CD14-positive monocyte (primary cell): ENCODE results near the gene ARNT2. TPM values are rescaled to one million over a fixed set of nuclear protein-coding genes. Genes with fewer than 3 reads are reported as not detected.

Experiments used
- DNase-seq, 3 donors: peaks; one replicate each; pipeline ENCODE4 v3.0.0-alpha.2; 2011 to 2022
- H2AFZ ChIP-seq: 2 replicates; pipeline ENCODE4 v1.6.0; 2012; ENCODE audit warnings: mild to moderate bottlenecking, low read depth, low read length, inconsistent platforms; ENCODE audit not compliant: insufficient read depth, poor library complexity, severe bottlenecking
- H3K27ac ChIP-seq, 2 donors: 1 replicate in 1 of 2; 2 replicates in 1 of 2; pipeline ENCODE4 v1.5.1; 2012 to 2013; ENCODE audit warnings: low read length in 2 of 2, control low read depth in 1 of 2, inconsistent platforms in 1 of 2, low read depth in 1 of 2, mild to moderate bottlenecking in 1 of 2
- H3K27me3 ChIP-seq, 2 donors: one replicate each; pipeline versions ENCODE4 v1.6.0 to v1.6.1; 2011 to 2013; ENCODE audit warnings: low read length in 2 of 2; ENCODE audit not compliant: control insufficient read depth in 2 of 2, insufficient read depth in 2 of 2
- H3K36me3 ChIP-seq, 2 donors: replicated peaks in 1 of 2; 1 replicate in 1 of 2; 2 replicates in 1 of 2; pipeline versions ENCODE4 v1.5.1 to v1.6.1; 2012 to 2013; ENCODE audit warnings: low read length in 2 of 2, control low read depth in 1 of 2, inconsistent platforms in 1 of 2, mild to moderate bottlenecking in 1 of 2; ENCODE audit not compliant: insufficient read depth in 2 of 2, control insufficient read depth in 1 of 2
- H3K4me1 ChIP-seq, 2 donors: 1 replicate in 1 of 2; 2 replicates in 1 of 2; pipeline versions ENCODE4 v1.5.1 to v1.6.1; 2012 to 2013; ENCODE audit warnings: low read length in 2 of 2, control low read depth in 1 of 2, inconsistent platforms in 1 of 2, mild to moderate bottlenecking in 1 of 2, moderate library complexity in 1 of 2; ENCODE audit not compliant: insufficient read depth in 2 of 2, control insufficient read depth in 1 of 2
- H3K4me2 ChIP-seq: replicated peaks from 2 replicates; pipeline ENCODE3; 2012; ENCODE audit warnings: low read length, moderate library complexity, mild to moderate bottlenecking; ENCODE audit not compliant: poor library complexity, severe bottlenecking; ENCODE audit errors: extremely low read depth
- H3K4me3 ChIP-seq, 3 experiments: fragments of 200-600 bp in 1 of 3; sonication (generic) in 1 of 3; replicated peaks in 1 of 3; 1 replicate in 2 of 3; 2 replicates in 1 of 3; pipeline ENCODE4 v1.5.1; 2011 to 2013; ENCODE audit warnings: low read length in 3 of 3, mild to moderate bottlenecking in 3 of 3, control low read depth in 2 of 3, low read depth in 2 of 3, inconsistent platforms in 1 of 3, moderate library complexity in 1 of 3
- H3K79me2 ChIP-seq: 2 replicates; pipeline ENCODE4 v1.6.0; 2012; ENCODE audit warnings: mild to moderate bottlenecking, control low read depth, inconsistent platforms, low read length, moderate library complexity; ENCODE audit not compliant: insufficient read depth
- H3K9ac ChIP-seq: 2 replicates; pipeline ENCODE4 v1.6.0; 2017; ENCODE audit warnings: low read length, mild to moderate bottlenecking; ENCODE audit not compliant: insufficient read depth, poor library complexity, severe bottlenecking
- H3K9me3 ChIP-seq, 2 donors: replicated peaks in 1 of 2; 1 replicate in 1 of 2; 2 replicates in 1 of 2; pipeline versions ENCODE4 v1.5.1 to v1.6.1; 2012 to 2013; ENCODE audit warnings: low read length in 2 of 2, control low read depth in 1 of 2; ENCODE audit not compliant: control insufficient read depth in 1 of 2, insufficient read depth in 1 of 2
- H4K20me1 ChIP-seq: 2 replicates; pipeline ENCODE4 v1.6.0; 2012; ENCODE audit warnings: mild to moderate bottlenecking, low read length, control low read depth, moderate library complexity; ENCODE audit not compliant: insufficient read depth
- H3K27ac Mint-ChIP-seq, 7 donors: one replicate each; pipeline ENCODE4 v1.8.0; 2020; ENCODE audit warnings: mild to moderate bottlenecking in 7 of 7, mixed read lengths in 7 of 7, moderate library complexity in 6 of 7, inconsistent platforms in 2 of 7
- H3K27me3 Mint-ChIP-seq, 3 donors: one replicate each; pipeline ENCODE4 v1.8.0; 2021 to 2022; ENCODE audit warnings: low read depth in 3 of 3, mild to moderate bottlenecking in 3 of 3, mixed read lengths in 3 of 3, moderate library complexity in 3 of 3, inconsistent platforms in 1 of 3
- H3K36me3 Mint-ChIP-seq, 2 donors: one replicate each; pipeline ENCODE4 v1.8.0; 2020; ENCODE audit warnings: mixed read lengths in 2 of 2, inconsistent platforms in 1 of 2, mild to moderate bottlenecking in 1 of 2
- H3K4me1 Mint-ChIP-seq: one replicate; pipeline ENCODE4 v1.8.0; 2020; ENCODE audit warnings: mild to moderate bottlenecking, mixed read lengths
- H3K4me3 Mint-ChIP-seq, 2 donors: one replicate each; pipeline ENCODE4 v1.8.0; 2020; ENCODE audit warnings: mild to moderate bottlenecking in 2 of 2, mixed read lengths in 2 of 2, moderate library complexity in 1 of 2
- H3K9me3 Mint-ChIP-seq, 7 donors: one replicate each; pipeline ENCODE4 v1.8.0; 2020 to 2022; ENCODE audit warnings: mixed read lengths in 7 of 7, mild to moderate bottlenecking in 6 of 7, moderate library complexity in 6 of 7, inconsistent platforms in 2 of 7
- CTCF ChIP-seq: fragments of 200-600 bp; IDR thresholded peaks from one replicate; pipeline ENCODE4 v1.8.0; 2022; ENCODE audit warnings: antibody characterized with exemption, mild to moderate bottlenecking
- WGBS: methylation state at CpG from one replicate; pipeline ENCODE4 v1.1.5; 2013; ENCODE audit warnings: missing lambda C conversion rate; ENCODE audit not compliant: insufficient coverage; 5-methylcytosine and 5-hydroxymethylcytosine counted together
- intact Hi-C, 2 donors: fragments of 100-400 bp; cut with micrococcal nuclease; formaldehyde crosslinking; loops; one replicate each; pipeline versions ENCODE4 v1.15.0 to v1.15.1; 2023
- polyA plus RNA-seq, 3 donors: library from polyadenylated mRNA; depleted of rRNA in 1 of 3; unstranded in 2 of 3; stranded (reverse) in 1 of 3; fragments of 300-500 nt in 2 of 3; fragments of >200 nt in 1 of 3; fragmentation: Illumina TruSeq in 2 of 3; gene quantifications; 1 replicate in 2 of 3; 2 replicates in 1 of 3; pipeline ENCODE4 v1.2.3, GENCODE V29; 2012 to 2021

ARNT2 gene
- polyA plus RNA-seq, 3 donors, result not detected

GRCh38 chr15:80547264-80547663, 143.1 kb downstream of the ARNT2 start:
- Histone ChIP-seq H3K36me3 (no peaks in the 10 kb centered on the region), H4K20me1 (no peaks in the 10 kb centered on the region), H3K9me3 (no peaks in the 10 kb centered on the region), H3K27ac (no peak overlapping the region), H3K4me1 (no peaks in the 10 kb centered on the region), H3K27me3 (peaks cover 0 to 2% of the 10 kb centered on the region in 2 donors), H3K79me2 (no peaks in the 10 kb centered on the region), H3K4me3 (no peak overlapping the region), H2AFZ (no peak overlapping the region), H3K9ac (no peak overlapping the region), H3K4me2 (no peak overlapping the region)
- peaks cover 0 to 5% (median 0%) of the 10 kb centered on the region in 7 donors for H3K9me3 Mint-ChIP-seq
- H3K4me1 Mint-ChIP-seq, result no peaks in the 10 kb centered on the region
- intact Hi-C loops, result no loop called here
- no peaks in the 10 kb centered on the region for H3K36me3 Mint-ChIP-seq
- H3K27ac Mint-ChIP-seq, result no peak overlapping the region
- H3K27me3 Mint-ChIP-seq, result peaks cover 3 to 6% (median 5%) of the 10 kb centered on the region in 3 donors
- WGBS, result 100% methylated on average over 2 of the region's 2 CpGs
- no peak overlapping the region for H3K4me3 Mint-ChIP-seq
- no peak for DNase-seq
- TF ChIP-seq CTCF, result no peak

GRCh38 chr15:80549191-80549590, 145.0 kb downstream of the ARNT2 start:
- H3K36me3 Mint-ChIP-seq, result no peaks in the 10 kb centered on the region
- H4K20me1 ChIP-seq, result no peaks in the 10 kb centered on the region
- H3K9me3 ChIP-seq, result no peaks in the 10 kb centered on the region
- no peaks in the 10 kb centered on the region for H3K36me3 ChIP-seq
- peaks cover 0 to 3% (median 0%) of the 10 kb centered on the region in 7 donors for H3K9me3 Mint-ChIP-seq
- no peak overlapping the region for H3K27ac ChIP-seq
- peaks cover 3 to 7% (median 6%) of the 10 kb centered on the region in 3 donors for H3K27me3 Mint-ChIP-seq
- intact Hi-C loops, result no loop called here
- no peak overlapping the region for H3K9ac ChIP-seq
- DNase-seq, result no peak
- TF ChIP-seq CTCF, result no peak
- no peak overlapping the region for H3K27ac Mint-ChIP-seq
- peaks cover 0 to 2% of the 10 kb centered on the region in 2 donors for H3K27me3 ChIP-seq
- no peak overlapping the region for H2AFZ ChIP-seq
- H3K4me2 ChIP-seq, result no peak overlapping the region
- no peaks in the 10 kb centered on the region for H3K79me2 ChIP-seq
- H3K4me1 ChIP-seq, result no peaks in the 10 kb centered on the region
- H3K4me1 Mint-ChIP-seq, result no peaks in the 10 kb centered on the region
- no peak overlapping the region for H3K4me3 ChIP-seq
- WGBS, result no CpG with 5 or more reads among the region's 1 CpG
- H3K4me3 Mint-ChIP-seq, result no peak overlapping the region
